ENCODE data around the gene P2RY6.

The P2RY6 gene

GRCh38 chr11:73345481-73346160 lies 73.5 kb downstream of the P2RY6 start:
- Histone ChIP-seq H3K9me3 (ENCODE audit: low read length) (peaks cover 1% of the 10 kb centered on the region), H3K4me1 (ENCODE audit: insufficient read depth, low read length) (peaks cover 11% of the 10 kb centered on the region), H3K4me3 (ENCODE audit: low read length) (no peak overlapping the region), H3K27me3 (ENCODE audit: insufficient read depth, low read length) (no peaks in the 10 kb centered on the region), H3K36me3 (ENCODE audit: insufficient read depth, low read length) (peaks cover 2% of the 10 kb centered on the region), H2AFZ (ENCODE audit: low read depth, low read length) (no peak overlapping the region)

- Histone ChIP-seq H3K9me3 (ENCODE audit: low read length) (peaks cover 1% of the 10 kb centered on the region), H3K27me3 (ENCODE audit: insufficient read depth, low read length) (no peaks in the 10 kb centered on the region), H3K36me3 (ENCODE audit: insufficient read depth, low read length) (peaks cover 2% of the 10 kb centered on the region), H2AFZ (ENCODE audit: low read depth, low read length) (no peak overlapping the region), H3K4me1 (ENCODE audit: insufficient read depth, low read length) (peaks cover 11% of the 10 kb centered on the region), H3K4me3 (ENCODE audit: low read length) (no peak overlapping the region)
Observed at GRCh38 chr11:73346186-73346935, 74.2 kb downstream of the P2RY6 start.

DNA sequence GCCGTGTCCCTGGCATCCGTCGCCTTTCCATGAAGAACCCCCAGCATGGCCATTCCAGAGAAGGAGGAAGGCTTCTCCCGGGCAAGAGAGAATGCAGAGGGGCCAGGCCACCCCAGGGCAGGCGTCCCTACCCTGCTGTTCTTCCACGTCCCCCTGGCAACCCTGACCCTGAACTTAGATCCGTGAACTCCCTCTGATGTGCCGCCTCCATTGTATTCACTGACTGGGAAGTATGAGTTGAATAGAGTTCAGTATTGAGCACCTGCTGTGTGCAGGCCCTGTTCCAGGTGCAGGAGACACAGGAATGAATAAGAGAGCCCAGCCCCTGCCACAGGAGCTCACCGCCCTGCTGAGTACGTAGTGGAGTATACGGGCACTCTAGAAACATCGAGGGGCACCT lies 74.9 kb downstream of the P2RY6 start:
- Histone ChIP-seq H3K27me3 (ENCODE audit: insufficient read depth, low read length) (no peaks in the 10 kb centered on the region), H2AFZ (ENCODE audit: low read depth, low read length) (no peak overlapping the region)

More for the DNA sequence above, 74.9 kb downstream of the P2RY6 start:
- Histone ChIP-seq H3K4me3 (ENCODE audit: low read length) (no peak overlapping the region), H3K36me3 (ENCODE audit: insufficient read depth, low read length) (no peaks in the 10 kb centered on the region), H3K4me1 (ENCODE audit: insufficient read depth, low read length) (peaks cover 11% of the 10 kb centered on the region), H3K9me3 (ENCODE audit: low read length) (peaks cover 1% of the 10 kb centered on the region)
